HG03095 (cell line): Measurements from ENCODE around the gene COL28A1.

Experiments
- ATAC-seq: cut with Tn5 transposase; IDR thresholded peaks from one replicate; pipeline ENCODE4 v1.9.1; 2021; ENCODE audit warnings: moderate library complexity; ENCODE audit not compliant: unreplicated experiment

COL28A1 gene

GRCh38 chr7:7535691-7536090, at the start of gene COL28A1:
Gene COL28A1 (minus strand): TSS chr7:7535873. CDS start chr7:7532875, 2,998 bp downstream.
- ATAC-seq, result no peak

- ATAC-seq, result no peak
These were observed 49.0 kb upstream of the COL28A1 start for GRCh38 chr7:7584653-7585052.

GRCh38 chr7:7583731-7584130, 48.1 kb upstream of the COL28A1 start:
- ATAC-seq, result no peak

GRCh38 chr7:7582596-7582995, 46.9 kb upstream of the COL28A1 start:
- no peak for ATAC-seq

GRCh38 chr7:7581531-7582179, 46.0 kb upstream of the COL28A1 start:
- no peak for ATAC-seq

- ATAC-seq, result no peak
These were observed 44.0 kb upstream of the COL28A1 start for GRCh38 chr7:7579638-7580037.

GRCh38 chr7:7577888-7578287, 42.2 kb upstream of the COL28A1 start:
- ATAC-seq, result peak; percentile 76

- no peak for ATAC-seq
These were observed 40.7 kb upstream of the COL28A1 start for GRCh38 chr7:7576344-7576743.

- no peak for ATAC-seq
These were observed 38.0 kb upstream of the COL28A1 start for GRCh38 chr7:7573701-7574100.

- no peak for ATAC-seq
These were observed 34.9 kb upstream of the COL28A1 start for GRCh38 chr7:7570584-7570983.

- peak; percentile 21 for ATAC-seq
These were observed 33.9 kb upstream of the COL28A1 start for GRCh38 chr7:7569615-7570014.

GRCh38 chr7:7569081-7569527, 33.4 kb upstream of the COL28A1 start:
- peak; percentile 49 for ATAC-seq

- ATAC-seq, result no peak
These were observed 32.9 kb upstream of the COL28A1 start for GRCh38 chr7:7568553-7568952.

- ATAC-seq, result no peak
These were observed 32.3 kb upstream of the COL28A1 start for GRCh38 chr7:7567898-7568531.

- peak; percentile 74 for ATAC-seq
These were observed 31.3 kb upstream of the COL28A1 start, which contains the start of gene MIOS for GRCh38 chr7:7566651-7567611. Gene MIOS (plus strand): TSS chr7:7566884. CDS start chr7:7572476, 5,592 bp downstream.

- peak; percentile 5 for ATAC-seq
These were observed 30.3 kb upstream of the COL28A1 start for GRCh38 chr7:7565746-7566650.

- no peak for ATAC-seq
These were observed 29.5 kb upstream of the COL28A1 start for GRCh38 chr7:7565018-7565680.

GRCh38 chr7:7564323-7564780, 28.7 kb upstream of the COL28A1 start:
- no peak for ATAC-seq

- ATAC-seq, result no peak
These were observed 28.1 kb upstream of the COL28A1 start for GRCh38 chr7:7563813-7564212.

GRCh38 chr7:7563269-7563668, 27.6 kb upstream of the COL28A1 start:
- no peak for ATAC-seq
